GM19240 (cell line): ENCODE results near the gene SERINC2.

Source experiments
- DNase-seq: peaks from one replicate; pipeline ENCODE4 v3.0.0; 2011; ENCODE audit warnings: low spot score; ENCODE audit not compliant: insufficient read length

SERINC2 gene

DNA sequence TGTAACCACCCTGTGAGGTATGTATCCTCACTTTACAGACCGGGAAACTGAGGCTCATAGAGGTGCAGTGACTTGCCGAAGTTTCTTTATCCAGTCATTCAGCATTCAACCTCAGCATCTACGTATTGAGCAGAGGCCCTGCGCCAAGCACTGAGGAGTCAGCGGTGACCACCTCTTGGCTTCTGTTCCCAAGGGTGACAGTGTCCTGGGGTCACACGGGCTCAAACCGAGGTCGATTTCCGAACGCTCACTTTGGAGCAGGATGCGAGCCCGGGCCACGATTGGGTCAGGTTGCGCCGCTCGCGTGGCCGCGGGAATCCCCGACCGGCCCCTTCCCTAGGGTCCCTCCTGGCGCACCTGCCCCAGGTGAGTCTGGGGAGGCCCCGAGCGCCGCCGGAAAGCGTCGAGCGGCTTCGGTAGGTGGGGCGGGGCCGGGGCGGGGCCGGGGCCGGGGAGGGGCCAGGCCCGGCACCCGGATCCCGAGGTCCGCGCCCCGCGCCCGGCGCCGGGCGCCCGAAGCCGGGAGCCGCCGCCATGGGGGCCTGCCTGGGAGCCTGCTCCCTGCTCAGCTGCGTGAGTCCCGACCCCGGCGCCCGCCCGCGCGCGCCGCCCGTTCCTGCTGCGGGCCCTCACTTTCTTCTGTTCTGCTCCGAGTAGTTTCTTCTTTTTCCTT is at the start of gene SERINC2:
SERINC2 (plus strand) TSS at position 482 of the 673 bp plus-strand sequence; CDS start at position 535, 53 bp downstream.
- no peak for DNase-seq

DNA sequence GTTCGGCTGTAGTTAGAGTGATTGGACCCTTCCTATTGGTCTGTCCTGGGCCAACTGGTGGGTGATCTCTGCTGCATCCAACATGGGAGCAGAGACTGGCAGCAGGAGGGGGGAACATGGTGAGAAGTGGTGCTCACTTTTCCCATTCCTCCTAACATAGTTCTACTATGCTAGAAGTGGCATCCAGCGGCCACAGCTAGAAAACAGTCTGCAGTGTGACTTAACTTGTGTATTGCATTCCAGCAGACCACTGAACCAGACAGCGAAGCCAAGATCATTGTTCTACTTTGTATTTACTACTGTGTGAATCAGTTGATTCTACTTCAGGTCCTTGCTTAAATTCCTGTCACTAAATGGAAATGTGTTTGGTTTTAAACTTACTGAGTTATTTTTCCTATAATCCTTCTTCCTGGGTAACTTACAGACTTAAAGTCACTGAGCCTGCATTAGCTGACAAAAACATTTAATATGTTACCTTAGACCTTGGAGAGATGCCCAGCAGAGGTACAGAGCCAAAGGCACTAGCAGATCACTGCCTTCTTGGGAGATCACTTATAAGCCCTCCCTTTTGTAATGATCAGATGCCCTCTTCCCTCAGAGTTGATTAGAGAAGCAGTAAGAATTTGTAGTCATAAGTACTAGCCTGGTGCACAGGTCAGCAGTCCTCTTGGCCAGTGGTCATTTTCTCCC is 48.3 kb upstream of the SERINC2 start:
- DNase-seq, result no peak

DNA sequence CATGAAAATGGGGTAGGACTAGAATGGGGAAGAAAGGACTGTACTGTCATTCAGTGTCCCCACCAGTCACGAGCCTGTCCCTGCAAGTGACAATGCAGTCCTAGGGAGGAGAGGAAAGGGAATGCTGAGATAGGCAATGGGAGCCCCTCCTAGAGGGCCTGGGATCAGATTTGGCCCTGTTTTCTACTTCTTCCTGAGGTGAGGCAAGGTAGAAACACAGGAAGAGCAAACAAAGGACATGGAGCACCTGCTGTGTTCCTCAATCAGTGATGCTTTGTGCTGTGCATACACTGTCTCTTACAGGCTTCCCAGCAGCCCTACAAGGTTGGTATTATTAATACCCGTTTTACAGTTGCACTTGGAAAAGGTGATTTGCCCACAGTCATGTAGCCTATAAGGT is 46.2 kb upstream of the SERINC2 start:
- DNase-seq, result no peak

- DNase-seq, result no peak
These were observed 44.4 kb upstream of the SERINC2 start for GRCh38 chr1:31368611-31369107.

GRCh38 chr1:31370021-31370420 is 43.0 kb upstream of the SERINC2 start:
- no peak for DNase-seq

DNA sequence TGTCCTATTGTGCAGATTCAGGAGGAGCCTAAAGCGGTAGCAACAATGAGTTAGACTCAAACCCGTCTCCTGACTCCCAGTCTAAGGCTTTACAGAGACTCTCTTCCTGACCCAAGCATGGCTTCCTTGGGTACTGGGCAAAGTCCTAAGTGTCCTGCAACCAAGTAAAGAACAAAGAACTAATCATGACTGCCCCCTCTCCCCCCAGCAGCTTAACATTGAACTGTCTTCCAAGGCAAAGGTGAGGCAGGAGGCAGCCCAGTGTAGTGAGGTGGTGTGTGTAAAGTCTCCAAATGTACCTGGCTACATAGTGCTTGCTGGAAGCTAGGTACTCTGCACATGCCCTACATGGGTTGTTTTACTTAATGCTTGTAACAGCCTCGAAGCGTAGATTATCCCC is 42.4 kb upstream of the SERINC2 start:
- DNase-seq, result no peak

DNA sequence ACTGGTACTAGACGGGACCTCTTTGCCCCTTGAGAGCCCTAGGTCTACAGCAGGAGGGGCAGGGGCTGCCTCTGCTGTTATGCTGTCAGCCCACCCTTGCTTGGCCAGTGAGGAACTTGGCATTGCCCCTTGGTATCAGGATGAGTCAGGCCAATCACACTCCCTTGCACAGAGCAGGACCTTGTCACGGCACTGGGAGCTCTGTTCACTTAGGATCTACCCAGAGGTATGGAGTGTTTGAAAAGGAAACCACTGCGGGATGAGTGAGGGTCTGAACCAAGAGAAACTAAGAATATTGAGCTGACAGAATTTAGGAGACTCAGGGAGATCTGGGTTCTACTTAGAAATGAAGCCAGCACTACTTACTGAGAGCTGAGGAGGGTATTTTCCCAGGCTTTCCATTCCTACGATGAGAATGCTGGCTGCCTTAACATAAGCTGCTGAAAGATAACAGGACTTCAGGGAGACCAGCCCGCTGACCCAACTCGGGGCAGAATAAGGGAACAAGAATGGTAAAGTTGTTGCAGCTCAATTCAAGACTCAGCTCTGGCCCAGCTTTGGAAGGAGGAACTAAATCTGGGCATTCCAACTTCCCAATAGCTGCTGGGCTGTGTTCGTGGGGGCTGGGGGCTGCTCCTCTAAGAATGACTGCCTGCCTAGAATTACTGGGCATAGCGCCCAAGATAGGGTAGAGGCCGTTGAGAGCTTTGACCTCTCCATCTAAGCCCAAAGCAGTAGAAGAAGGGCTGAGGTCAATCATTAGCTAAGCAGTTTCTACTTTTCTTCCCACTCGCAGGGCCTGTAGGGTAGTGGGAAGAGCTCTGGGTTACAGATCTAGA is 41.7 kb upstream of the SERINC2 start:
- DNase-seq, result no peak

DNA sequence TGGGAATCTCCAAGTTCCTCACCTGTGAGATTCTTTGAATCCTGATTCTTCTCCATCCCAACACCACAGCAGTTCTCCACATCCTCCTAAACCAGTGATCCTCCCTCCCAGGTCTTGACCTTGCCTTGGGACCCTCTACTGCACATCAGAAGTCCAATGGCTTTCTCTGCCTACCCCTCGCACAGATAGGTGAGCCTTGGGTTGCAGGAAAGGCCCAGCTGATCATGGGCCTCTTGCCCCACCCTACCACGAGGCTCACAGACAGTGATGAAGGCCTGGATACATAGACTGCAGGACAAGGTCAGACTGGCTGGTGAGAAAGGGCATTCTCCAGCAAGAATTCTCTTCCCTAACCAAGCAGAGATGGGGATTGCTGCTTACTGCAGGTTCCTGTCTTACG is 41.0 kb upstream of the SERINC2 start:
- DNase-seq, result no peak

DNA sequence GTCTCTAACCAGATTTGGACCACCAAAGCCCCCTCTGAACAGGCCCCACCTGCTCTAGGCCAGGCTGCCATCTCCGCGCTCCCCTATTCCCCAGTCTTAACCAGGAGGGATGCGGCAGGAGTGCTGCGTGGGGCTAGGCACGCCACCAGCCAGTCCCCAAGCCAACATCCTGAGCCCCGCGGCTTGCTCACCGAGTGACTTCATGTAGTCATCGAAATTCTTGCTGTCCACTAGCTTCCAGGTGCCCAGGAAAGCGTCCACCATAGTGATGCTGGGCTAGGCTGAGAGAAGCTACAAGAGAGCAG is 40.3 kb upstream of the SERINC2 start:
- DNase-seq, result no peak

- DNase-seq, result no peak
These were observed 39.7 kb upstream of the SERINC2 start, which contains the start of gene FABP3 for GRCh38 chr1:31373056-31373896. Gene FABP3, minus strand, starts transcription at chr1:31373076. Its CDS starts 62 bp downstream, at chr1:31373014.

GRCh38 chr1:31373897-31374486 is 39.0 kb upstream of the SERINC2 start:
- DNase-seq, result no peak

DNA sequence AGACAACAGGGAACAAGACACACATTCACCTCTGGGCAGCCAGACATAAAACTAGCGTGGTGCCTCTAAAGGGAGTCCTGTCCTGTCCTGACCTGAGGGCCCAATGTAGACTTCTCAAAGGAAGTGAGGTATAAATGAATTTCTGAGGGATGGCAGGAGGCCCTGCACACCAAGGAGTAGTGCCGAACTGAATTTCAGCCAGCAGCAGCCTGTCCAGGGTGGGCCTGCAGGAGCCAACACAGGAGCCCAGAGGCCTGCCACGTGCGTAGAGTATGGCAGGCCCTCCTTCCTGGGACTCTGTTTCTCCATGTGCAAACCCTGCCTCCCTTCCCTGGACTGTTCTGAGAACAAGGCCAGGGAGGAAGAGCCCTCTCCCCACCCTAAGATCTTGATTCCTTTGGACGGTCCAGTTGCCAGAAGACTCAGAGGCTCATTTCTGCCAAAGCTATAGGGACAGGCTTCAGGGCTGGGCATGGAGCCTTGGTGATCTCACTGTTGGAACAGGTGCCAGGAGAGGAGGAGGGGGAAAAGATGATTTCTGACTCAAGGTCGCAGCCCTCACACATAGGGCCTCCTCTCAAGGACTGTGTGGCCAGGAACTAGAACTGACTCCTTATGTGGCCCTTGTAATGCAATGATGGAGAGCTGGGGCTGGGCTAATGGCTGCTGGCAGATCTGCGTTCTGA is 38.4 kb upstream of the SERINC2 start:
- DNase-seq, result no peak

DNA sequence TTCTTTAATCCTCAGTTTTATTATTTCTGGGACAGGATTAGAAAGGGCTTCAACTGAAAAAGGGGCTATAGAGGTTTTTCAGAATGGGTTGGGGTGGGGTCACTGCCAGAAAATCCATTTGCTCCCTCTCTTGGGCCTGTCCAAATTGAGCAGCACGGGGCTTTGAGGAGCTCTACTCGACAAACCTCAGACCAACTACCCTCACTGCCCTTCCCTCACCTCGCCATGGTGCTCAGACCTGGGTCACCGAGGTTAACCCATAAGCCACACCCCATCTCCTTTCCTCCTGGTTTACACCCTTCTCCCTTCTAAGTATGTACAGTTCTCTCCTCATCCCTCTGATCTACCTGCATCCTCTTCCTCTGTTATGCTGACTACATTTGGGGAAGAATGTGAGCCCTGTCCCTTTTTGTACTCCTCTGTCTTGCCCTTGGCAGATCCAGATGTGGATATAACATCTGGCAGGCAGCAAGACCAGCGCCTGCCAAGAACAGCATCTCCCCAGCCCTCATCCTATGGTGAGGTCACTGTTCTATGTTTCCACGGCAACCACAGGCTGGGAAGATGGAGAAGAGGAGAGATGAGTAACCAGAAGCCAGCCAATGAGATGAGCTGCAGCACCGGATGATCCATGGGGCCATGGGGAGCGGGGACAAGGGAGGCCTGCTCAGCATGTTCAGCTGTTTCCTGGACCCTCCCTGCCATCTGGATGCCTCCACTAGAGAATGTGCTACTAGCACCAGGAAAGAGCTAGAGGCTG is 36.5 kb upstream of the SERINC2 start:
- DNase-seq, result no peak

DNA sequence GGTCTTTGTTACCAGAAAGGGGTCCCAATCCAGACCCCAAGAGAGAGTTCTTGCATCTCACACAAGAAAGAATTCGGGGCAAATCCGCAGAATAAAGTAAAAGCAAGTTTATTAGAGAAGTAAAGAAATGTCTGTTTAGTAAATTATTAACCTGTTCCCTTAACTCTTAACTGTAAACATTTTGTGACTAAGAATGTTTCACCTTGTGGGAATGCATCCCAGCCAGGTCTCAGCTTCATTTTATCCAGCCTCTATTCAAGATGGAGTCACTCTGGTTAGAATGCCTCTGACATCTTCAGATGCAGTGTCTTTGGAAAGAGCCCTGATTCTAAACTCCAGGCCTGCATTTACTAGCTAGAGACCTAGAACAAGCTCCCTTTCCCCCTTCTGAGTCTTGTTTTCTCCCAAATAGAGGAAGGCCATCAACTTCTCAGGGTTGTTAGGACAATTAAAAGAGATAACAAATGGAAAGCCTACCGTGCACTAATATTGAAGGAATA is 35.6 kb upstream of the SERINC2 start:
- no peak for DNase-seq

GRCh38 chr1:31378001-31378400 is 35.0 kb upstream of the SERINC2 start:
- DNase-seq, result no peak

GRCh38 chr1:31380181-31380580 is 32.8 kb upstream of the SERINC2 start:
- no peak for DNase-seq

GRCh38 chr1:31381394-31382294 is 31.4 kb upstream of the SERINC2 start:
- DNase-seq, result no peak

DNA sequence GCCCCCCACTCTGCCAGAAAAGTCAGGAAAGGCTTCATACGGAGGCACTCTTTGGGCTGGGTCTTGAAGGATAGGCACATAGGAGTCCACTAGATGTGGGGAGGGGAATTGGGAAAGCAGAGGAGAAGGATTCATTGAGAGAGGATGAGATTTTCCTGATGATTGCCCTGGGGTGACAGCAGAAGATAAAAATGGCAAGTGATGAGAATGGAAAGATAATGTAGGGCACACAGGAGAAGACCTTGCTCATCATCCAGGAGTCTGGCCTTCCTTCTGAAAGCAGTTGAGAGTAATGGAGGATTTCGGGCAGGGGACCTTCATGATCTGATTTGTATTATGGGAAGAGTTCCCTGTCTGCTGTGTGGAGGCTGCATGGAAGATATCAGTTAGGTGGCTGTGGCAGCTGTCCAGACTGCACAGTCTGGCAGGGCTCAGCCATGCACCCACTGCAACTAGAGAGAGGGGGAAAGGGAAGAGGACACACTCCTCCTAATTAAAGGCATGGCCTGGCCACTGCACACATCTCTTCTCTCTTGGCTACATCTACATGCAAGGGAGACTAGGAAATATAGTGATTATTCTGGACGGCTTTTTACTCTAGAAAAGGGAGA is 30.5 kb upstream of the SERINC2 start:
- DNase-seq, result no peak
